ENCODE results near the gene PITPNC1. TPM values are rescaled to one million over a fixed set of nuclear protein-coding genes. Genes with fewer than 3 reads are reported as not detected.
"Not testable (repeated sequence)": the region's sequence is repeated elsewhere in the genome, so short reads cannot be mapped to it uniquely, and the experiment has no call there.

The PITPNC1 gene
- total RNA-seq, 1 donor from 2014 or later, result 42.9 TPM

DNA sequence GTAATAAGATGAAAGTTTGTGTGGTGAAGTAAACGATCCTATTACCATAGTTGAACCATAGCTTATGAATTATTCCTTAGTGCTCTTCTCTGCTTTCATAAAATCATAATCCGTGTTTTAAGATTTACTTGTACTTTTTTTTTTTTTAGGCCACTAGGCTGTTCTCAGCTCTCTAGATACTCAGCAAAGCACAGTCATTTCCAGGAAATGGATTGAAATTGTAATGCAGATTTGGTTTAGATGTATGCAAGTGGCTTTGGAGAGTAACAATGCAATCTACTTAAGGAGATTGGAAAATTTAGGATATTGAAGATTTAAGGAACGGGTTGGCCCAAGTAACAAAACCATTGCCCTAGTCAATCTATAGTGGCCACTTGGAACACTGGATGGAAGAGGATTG, 125.1 kb downstream of the PITPNC1 start:
- intact Hi-C loops (cut with micrococcal nuclease), result no loop called here

DNA sequence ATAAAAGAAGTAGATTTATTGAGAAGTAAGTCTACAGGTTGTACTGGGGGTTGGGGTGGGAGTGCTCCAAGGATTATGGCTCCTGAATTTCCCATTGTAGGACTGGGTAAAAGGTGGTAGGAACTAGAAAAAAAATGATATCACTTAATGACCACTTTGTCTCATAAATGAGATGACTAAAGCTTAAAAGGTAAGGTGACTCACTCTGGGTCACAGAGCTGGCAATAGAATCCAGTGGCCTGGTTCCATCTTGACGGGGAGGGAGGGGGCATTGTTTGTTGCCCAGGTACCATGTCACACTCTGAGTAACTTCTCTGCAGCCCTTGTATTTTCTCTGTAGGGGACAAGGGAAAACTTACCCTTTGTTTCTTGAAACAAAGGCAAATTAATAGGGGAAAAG, 126.1 kb downstream of the PITPNC1 start:
- intact Hi-C loops (cut with micrococcal nuclease), result no loop called here

DNA sequence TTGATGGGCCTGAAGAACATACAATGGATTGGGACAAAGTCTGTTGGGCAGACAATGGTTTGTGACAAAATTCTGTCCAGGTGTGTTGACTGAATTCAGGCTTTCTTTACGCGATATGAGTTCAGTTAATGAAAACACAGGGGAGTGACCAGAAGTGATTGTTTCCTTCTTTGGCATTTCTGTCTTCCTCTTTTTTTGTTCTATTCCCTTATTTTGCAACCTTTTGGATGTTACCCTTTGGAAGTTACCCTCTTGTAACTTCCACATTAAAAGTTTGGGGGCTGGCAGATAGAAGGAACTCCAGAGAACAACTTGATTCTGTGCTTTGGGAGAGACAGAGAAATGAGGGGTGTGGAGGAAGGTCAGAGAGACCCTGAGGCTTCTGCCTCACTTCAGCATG, 126.7 kb downstream of the PITPNC1 start:
- intact Hi-C loops (cut with micrococcal nuclease), result no loop called here

GRCh38 chr17:67504182-67504581, 127.1 kb downstream of the PITPNC1 start:
- intact Hi-C loops (cut with micrococcal nuclease), result no loop called here

DNA sequence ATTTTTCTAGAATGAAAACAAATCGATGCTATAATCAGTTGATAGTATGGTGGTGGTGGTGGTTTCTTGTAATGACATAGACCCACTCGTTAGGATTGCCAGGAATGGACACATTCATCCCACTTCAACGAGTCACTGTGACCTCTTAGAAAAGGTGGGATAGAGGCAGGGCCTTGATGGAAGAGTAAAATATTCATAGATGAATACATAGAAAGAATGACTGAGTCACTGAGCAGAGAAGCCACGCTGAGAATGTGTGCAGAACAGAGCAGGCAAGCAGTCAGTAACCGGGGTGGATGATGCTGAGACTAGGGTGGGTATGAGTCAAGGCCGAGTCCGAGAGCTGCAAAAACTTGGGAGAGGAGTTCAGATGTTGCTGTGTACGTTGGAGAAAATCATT, 129.9 kb downstream of the PITPNC1 start:
- intact Hi-C loops (cut with micrococcal nuclease), result no loop called here

GRCh38 chr17:67509390-67510287, 132.6 kb downstream of the PITPNC1 start:
- intact Hi-C loops (cut with micrococcal nuclease), result no loop called here

DNA sequence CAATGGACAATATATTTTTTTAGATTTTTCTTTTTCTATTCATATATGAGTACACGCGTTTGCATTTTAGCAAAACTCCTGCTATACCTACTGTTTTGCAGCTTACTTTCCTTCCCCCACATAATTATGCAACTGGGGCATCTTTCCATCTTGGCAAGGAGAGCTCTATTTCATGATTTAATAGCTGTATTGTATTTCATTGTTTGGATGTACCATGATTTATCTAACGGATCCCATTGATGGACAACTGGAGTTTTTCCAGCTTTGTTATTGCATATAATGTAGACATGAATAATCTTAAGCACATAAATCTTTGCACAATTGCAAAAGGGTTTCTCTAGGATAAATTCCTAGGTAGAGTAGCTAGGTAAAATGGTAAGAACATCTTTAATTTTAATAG, 133.9 kb downstream of the PITPNC1 start:
- intact Hi-C loops (cut with micrococcal nuclease), result no loop called here

- intact Hi-C loops (cut with micrococcal nuclease), result no loop called here
These were observed 134.7 kb downstream of the PITPNC1 start for GRCh38 chr17:67511804-67512203.

DNA sequence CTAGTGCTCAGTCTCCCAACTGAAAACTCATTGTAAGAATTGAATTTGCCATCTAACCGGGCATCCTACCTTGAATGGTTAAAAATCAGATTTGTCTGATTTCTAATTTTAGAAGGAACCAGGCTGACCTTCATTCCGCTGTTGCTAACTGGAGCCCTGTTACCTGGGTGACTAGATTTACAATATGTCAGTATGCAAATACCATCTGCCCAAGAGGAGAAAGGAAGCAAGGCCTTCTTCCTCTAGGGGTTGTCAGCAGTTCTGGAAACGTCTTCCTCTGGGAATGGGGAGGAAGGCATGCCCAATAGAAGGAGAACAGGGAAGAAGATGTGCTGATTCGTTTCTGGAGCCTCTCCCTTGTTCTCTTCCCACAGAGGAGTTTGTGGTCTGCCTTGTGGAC, 137.9 kb downstream of the PITPNC1 start:
- intact Hi-C loops (cut with micrococcal nuclease), result no loop called here

- intact Hi-C loops (cut with micrococcal nuclease), result no loop called here
These were observed 138.5 kb downstream of the PITPNC1 start for GRCh38 chr17:67515490-67516083.

GRCh38 chr17:67516571-67516970, 139.5 kb downstream of the PITPNC1 start:
- intact Hi-C loops (cut with micrococcal nuclease), result not testable (repeated sequence)

- intact Hi-C loops (cut with micrococcal nuclease), result no loop called here
These were observed 140.2 kb downstream of the PITPNC1 start for GRCh38 chr17:67517325-67517724.

- intact Hi-C loops (cut with micrococcal nuclease), result no loop called here
These were observed 141.8 kb downstream of the PITPNC1 start for GRCh38 chr17:67518876-67519275.

GRCh38 chr17:67519801-67520251, 142.7 kb downstream of the PITPNC1 start:
- intact Hi-C loops (cut with micrococcal nuclease), result no loop called here

- intact Hi-C loops (cut with micrococcal nuclease), result no loop called here
These were observed 143.3 kb downstream of the PITPNC1 start for GRCh38 chr17:67520252-67520906.

GRCh38 chr17:67520916-67521774, 144.1 kb downstream of the PITPNC1 start:
- intact Hi-C loops (cut with micrococcal nuclease), result no loop called here

GRCh38 chr17:67521775-67522069, 144.6 kb downstream of the PITPNC1 start:
- intact Hi-C loops (cut with micrococcal nuclease), result no loop called here

GRCh38 chr17:67523101-67523500, 146.0 kb downstream of the PITPNC1 start:
- intact Hi-C loops (cut with micrococcal nuclease), result no loop called here

DNA sequence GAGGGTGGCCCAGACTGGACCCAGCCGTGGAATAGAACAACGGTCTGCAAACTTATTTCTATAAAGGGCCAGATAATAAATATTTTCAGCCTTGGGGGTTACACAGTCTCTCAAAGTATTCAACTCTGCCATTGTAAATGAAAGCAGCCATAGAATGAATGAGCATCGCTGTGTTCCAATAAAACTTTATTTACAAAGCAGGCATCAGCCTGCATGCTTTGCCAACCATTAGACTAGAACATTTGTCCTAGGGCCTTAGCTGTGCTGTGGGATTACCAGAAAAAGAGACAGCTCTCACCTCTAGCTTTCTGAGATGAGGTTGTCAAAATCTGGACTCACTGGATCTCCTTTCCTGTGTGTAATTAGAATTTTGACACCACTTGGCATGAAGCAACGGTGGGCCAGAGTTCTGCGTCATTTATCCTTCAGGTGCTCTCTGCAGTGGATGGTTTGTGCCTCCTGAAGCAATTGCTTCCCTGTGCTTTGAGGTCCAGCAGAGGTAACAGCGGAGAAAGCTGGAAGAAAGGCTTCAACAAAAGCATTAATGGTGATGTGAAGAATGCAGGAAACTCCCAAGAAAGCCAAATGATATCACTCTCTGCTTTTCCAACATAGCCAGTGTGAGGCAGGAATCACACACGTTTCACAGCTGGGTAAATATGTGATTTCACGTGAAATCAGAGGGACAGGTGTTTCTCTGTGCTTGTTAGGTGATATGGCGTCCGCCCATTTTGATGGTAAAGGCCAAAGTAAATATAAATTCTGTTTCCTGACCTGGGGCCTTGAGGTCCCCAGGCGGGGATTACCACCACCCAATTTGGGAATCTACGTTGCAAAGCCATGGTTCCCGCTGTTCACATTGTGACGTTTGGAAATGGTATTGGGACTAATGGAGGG, 148.4 kb downstream of the PITPNC1 start:
- intact Hi-C loops (cut with micrococcal nuclease), result no loop called here

- intact Hi-C loops (cut with micrococcal nuclease), result no loop called here
These were observed 149.6 kb downstream of the PITPNC1 start for GRCh38 chr17:67526700-67527099.
